Activated CD4-positive, alpha-beta T cell treated with anti-CD3 and anti-CD28 coated beads, Interleukin-2, amount 50 U/mL, for 1 hour (primary cell): ENCODE data around the gene RAPGEF1.

Experiments used
- DNase-seq: peaks from one replicate; pipeline ENCODE4 v3.0.0-alpha.2; 2020

The RAPGEF1 gene

DNA sequence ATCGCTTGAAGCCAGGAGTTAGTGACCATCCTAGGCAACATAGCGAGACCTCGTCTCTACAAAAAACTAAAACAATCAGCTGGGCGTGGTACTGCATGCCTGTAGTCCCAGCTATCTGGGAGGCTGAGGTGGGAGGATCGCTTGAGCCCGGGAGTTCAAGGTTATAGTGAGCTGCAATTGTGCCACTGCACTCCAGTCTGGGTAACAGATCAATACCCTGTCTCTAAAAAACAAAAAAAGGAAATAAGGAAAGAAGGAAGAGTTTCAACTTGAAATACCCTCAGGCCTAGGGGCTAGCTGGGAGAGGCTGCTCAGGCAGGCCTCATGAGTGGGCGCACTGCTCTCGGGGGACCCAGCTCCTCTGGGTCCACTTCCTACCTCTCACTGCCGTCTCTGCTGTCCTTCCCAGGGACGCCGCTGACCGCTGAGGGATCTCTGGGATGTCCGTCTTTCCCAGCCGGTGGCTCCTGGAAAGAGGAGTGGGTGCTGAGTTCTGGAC, 138.1 kb downstream of the RAPGEF1 start:
- no peak for DNase-seq

DNA sequence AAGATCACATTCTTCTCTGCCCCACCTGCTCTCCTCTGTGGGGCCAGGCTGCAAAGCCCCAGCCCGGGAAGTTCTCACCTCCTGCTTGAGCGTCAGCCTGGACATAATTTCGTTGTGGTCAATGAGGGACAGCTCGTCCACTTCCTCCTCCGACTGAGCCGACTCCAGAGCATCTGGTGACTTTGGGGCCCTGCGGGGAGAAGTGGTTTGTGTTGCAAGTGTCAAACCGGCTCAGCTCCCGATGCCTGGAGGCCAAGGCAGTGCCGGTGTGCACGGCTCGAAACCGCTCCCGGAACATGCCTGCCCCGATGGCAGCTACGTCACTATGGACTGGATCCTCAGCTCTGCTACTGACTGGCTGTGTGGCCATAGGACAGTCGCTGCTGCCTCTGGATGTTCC, 141.8 kb downstream of the RAPGEF1 start:
- DNase-seq, result no peak

DNA sequence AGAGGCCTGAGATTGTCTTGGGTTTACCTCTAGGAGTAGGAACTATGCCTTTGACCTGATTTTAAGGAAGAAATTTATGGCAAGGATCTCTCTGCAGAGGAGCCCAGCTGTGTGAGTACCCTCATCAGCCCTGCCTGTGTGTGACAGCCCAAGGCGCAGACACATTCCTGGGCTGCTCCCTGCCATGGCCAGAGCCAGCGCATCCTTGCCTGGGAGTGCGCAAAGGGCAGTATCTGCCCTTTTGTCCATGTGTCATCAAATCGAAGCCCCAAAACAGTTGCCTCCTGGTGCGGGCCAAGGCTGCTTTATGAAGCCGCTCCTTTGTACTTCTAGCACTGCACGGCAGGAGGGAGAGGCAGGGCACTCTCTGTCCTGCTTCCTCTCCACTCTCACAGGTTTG, 142.6 kb downstream of the RAPGEF1 start:
- no peak for DNase-seq

DNA sequence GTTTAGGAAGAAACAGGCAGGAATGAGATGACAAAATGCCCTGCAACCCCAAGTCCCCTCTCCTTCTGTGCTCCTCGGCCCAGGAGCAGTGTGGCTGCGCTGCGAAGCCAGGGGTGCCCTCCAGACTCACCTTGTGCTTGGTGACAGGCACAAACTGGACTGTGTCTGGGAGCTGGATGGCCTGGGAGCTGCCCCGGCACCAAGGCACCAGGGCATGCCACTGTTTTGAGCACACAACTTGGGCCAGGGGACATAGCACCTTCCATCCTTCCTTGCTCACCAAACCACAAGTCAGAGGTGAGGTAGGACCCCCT, 143.5 kb downstream of the RAPGEF1 start:
- no peak for DNase-seq

DNA sequence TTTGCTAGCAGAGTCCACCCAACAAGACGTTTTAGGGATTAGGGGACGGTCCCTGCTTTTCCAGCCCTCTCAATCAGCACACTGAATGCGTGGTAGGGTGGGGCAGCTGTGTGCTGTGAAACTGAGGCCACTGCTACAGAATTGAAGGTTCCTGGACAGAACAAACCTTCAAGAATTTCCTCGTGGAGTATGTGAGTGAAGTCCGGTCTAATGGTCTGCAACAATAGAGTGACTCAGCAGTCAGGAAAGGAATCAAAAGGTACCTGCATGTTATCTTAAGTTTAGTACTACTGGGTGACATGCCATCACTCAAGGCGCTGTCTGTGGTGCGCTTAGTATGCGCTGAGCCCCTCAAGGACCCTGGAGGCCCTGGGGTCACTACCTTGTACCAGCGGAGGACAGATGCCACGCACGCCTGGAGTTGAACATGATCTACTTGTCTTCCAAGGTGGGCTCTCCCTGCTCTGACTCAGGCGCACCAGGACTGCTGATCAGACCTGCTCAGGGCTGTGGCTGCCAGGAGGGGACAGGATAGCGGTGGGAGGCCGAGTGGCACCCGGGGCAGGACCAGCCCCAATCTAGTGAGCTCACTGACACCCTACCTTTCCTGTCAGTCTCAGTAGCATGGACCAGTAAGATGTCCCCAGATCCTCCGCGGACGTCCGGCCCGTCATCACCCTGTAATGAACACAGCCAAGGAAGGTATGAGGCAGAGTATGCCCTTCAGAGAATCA, 144.0 kb downstream of the RAPGEF1 start:
- no peak for DNase-seq

DNA sequence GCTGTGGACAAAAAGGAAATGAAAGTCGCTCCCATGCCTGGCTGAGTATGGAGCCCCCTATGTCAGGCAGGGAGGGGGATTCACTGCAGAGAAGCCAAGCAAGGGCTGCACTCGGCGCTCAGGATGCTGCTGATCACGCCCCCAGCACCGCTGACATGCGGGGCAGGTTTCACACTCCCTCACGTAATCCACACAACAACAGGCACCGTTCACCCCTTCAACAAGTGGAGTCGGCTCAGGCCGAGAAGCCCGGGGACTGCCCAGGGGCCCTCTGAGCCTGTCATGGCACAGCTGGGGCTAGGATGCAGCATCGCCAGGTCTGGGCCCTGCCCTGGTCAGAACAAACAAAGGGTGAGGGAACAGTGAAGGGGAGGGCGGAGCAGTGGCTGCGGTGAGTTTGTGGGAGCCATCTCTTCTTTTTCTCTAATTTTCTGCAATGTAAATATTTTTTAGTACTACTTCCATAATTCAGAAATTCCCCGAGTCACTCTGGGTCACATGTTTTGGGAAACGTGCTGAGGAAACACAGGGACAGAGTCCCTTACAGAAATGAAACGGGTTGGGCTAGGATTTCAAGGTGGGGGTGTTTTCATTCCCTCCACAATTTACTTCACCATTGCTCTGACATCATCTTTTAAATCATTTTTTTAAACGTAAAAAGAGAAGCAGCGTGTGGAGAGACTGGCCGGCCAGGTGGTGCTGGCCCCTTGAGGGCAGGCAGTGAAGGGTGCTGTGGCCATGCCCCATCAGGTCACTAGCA, 144.8 kb downstream of the RAPGEF1 start:
- DNase-seq, result no peak

DNA sequence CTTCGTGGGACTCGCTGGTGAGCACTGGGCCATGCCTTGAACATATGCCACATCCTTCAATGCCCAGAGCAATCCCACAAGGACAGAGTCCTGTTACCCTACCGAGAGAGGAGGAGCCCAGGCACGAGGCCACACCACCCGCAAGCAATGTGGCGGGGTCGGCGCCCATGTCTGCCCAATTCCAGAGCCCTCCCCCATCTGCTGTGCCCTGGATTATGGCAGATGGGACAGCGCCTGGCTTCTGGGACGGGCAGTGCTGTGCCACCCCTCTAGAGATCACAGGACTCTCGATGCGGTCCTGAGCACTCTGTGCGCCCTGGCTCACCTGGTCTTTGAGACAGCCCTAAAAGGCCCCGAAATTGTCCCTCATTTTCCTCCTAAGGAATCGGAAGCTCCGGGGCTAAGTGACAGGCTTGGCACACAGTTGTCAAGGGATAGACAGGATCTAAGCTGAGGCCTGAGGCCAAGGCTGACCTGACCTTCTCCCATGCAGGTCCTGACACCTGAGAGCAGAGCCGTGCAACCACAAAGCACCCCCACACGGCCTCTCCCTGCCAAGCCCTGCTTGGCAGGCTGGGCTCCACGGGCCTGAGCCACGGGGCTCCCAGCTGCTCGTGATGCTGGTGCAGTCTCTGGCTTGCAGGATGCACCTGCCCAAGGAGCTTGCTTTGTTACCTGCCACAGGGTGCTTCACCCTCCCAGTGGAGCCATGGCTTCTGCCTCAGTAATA, 145.8 kb downstream of the RAPGEF1 start:
- DNase-seq, result no peak

DNA sequence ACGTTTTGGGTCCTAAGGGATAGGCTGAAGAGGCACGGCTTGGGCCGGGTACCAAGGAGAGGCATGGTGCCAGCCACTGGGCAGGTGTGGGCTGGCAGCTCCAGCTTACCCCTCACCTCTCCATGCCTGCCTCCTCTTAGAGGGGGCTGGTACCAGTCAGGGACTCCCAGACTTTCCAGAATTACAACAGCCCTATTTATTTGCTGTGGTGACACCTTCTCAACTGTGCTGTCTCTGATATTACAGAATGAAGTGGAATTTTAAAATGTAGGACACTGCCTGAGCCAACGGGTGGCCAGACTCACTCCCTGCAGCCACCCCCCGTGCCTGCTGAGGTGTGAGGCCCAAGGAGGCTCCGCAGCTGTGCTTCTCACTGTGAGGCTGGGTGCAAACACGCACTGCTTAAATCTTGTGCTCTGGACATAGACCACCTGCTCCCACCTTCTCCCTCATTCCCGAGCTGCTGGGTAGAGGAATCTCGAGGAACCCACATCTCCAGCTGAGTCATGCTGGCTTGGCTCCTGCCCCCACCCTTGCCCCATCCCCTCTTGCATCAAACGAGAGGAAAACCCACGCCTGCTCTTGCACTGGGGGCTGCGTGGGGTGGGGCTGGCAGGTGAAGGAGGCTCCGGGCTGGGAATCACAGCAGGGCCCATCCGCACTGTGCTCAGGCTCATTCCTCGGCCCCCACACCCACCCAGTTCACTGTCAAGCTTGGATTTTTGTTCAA, 146.6 kb downstream of the RAPGEF1 start:
- DNase-seq, result no peak

DNA sequence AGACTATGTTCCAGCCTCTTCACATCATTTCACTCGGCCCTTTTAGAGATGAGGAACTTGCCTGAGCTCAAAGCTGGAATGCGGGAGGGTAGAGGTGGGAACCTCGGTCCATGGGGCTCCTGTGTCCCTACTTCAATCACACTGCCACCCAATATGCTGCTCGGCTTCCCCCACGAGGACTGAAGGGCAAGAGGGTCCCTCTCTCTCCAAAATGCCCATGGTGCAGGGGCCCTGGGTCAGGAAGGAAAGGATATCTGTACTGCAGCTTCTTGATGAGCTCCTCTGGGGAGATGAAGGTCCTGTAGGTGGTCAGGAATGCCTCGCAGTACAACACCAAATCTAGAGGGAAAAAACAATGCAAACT, 148.0 kb downstream of the RAPGEF1 start:
- DNase-seq, result no peak

DNA sequence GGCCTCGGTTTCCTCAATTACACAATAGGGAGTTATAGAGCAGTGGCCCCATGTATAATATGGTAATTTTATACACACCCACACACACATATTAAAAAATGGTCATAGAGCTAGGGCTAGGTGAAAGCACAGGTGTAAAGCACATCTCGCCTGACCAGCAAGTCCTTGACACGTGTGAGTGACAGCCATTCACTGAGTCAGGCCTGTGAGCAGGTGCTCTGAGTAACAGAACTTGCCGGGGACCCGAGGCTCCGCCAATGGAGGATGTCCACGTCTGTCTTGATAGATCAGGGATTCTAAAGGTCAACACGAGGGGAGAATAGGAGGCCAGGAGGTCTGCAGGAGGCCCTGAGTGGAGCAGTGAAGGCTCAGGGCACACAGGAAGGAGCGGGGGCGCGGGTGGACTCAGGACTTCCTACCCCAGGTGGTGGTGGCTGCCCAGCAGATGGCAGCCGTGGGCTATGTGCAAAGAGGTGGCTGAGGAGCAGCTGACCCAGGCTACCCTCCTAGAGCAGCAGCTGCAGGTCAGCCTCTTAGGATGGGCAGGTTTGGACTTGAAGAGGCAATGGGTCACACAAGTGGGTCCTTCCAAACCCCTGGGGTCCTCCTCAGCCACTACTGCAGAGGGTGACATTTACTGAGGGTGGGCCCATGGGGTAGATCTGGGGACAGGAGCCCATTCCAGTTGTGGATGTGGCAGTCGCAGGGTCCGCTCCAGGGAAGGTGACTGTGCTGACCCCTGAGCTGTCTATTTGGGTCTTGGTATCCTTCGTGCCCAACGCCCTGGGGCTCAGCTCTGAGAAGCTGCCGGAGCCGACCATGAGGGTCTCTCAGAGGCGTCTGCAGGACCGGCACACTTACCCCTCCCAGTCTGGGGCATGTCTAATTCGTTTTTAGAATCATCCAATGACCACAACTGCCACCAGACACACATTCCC, 148.7 kb downstream of the RAPGEF1 start:
- DNase-seq, result peak; percentile 77

DNA sequence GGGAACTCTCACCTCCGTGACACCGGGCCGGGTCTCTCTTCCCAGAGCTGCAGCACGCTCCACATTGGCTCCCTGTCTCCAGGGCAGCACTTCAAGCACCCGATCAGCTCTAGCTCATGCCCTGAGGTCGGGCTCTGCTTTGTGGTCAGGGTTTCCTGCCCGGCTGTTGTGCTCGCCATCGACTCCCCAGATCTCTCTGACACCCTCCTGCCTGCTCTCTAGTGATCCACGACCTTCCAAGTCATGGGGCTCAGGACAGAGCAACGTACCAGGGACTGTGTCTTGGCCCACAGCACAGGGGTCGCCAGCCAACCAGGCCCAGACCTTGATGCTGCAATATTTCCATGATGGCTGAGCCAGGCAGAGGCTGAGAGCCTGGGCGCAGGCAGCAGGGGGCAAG, 149.4 kb downstream of the RAPGEF1 start:
- DNase-seq, result no peak

DNA sequence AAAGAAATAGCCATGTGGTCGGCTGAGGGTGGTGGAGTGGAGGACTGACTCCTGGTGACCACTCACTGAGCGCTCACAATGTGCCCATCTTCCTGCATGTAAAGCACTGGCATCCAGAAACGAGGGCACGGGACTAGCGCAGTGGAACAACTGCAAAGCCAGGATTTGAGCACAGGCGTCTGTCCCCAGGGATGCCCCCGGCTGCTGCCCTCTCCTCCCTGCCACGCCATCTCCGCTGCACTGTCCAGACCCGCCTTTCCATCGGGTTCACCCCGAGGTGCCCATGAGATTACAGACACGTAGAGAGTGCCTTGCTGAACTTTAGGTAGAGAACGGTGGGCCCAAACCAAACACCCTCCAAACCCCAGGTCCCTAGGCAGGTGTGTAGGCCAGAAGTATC, 149.9 kb downstream of the RAPGEF1 start:
- no peak for DNase-seq

DNA sequence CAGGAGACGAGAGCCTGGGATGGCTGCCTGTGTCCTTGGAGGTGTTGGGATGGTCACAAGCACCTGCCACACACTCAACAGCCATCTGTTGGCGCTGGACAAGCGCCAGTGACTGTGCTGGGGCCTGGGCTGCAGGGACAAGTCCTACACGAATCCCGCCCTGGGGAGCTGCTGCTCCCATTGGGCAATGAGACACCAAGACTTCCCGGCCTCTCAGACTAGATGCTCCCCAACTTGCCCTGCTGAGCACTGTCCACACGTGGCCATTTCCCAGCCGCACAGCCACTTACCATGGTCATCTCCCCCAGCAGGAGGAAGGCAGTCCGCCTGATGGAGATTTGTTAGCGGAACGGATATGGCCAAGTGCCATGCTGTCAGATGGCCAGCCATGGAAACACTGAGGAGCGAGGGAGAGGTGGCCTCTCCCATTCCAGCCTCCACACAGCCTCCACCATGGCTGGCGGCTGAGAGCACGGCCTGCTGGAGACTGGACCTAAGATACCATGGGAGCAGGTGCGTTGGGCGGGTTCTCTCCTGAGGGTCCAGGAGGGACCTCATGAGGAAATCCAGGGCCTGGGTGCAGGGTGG, 150.7 kb downstream of the RAPGEF1 start:
- no peak for DNase-seq

DNA sequence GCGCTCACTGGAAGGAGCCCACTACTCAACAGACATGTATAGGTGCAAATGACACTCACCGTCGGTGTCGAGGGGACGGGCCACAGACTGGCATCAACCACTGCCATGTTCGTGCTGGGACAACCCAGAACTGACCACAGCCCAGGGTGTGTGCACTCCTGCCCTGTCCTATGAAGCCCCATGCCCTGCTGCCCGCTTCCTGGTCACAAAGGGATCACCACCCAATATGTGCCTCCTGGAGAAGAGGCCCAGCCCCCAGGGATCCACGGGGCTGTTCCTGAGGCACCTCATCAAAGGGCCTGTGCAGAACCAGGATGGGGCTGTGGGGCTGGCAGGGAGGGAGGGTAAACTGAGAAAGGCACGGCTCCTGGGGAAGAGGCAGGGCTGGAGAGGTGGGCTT, 151.5 kb downstream of the RAPGEF1 start:
- no peak for DNase-seq

DNA sequence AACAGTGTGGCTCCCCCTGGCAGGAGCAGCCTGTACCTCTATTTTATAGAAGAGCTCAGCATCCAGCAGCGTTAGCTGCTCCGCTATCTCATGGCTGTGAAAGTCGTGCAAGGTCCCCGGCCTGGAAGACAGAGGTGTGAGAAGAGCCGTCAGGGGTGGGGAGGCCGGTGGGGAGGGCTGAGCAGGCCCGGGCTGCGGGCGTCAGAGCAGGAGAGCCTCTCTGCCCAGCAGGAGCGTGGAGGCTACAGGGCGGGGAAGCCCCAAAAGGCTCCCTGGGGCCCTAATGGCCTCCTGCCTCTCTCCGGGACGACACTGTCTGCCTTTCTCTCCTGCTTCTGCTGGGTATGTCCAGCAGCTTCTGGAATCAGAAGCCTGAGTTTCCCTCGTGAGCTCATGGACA, 152.0 kb downstream of the RAPGEF1 start:
- no peak for DNase-seq

DNA sequence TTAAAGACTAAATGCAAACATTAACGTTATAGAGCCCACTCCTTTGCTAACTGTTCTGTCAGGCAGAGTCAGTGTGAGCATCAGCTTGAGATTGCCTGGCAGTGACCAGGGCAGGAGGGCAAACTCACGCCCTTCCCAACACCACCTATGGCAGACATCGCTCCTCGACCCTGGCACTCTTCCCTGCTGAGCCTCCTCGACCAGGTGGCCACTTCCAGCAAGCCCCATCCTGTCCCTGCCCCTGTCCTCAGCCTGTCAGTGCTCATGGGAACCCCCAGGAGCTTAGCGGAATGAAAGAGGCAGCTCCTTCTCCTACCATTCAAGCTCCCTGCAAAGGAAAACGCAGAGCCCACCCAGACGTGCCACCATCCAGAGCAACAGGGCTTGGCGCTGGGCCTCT, 152.5 kb downstream of the RAPGEF1 start:
- DNase-seq, result no peak

DNA sequence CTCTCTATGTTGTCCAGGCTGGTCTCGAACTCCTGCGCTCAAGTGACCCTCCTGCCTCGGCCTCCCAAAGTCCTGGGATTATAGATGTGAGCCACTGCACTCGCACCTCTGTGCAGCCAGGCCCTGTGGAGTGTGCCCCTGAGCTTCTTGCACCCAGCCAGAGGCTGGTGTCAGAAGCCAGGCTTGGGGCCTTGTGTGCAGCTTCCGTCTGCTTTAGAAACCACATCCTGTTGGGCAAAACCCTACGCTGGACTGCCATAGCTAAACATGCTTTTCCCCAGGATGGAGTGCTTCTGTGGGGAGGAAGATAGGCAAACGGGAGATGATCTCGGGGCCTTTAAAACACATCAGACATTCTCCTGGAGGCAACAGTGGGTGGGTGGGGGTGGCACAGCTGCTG, 154.5 kb downstream of the RAPGEF1 start:
- DNase-seq, result peak; percentile 21

DNA sequence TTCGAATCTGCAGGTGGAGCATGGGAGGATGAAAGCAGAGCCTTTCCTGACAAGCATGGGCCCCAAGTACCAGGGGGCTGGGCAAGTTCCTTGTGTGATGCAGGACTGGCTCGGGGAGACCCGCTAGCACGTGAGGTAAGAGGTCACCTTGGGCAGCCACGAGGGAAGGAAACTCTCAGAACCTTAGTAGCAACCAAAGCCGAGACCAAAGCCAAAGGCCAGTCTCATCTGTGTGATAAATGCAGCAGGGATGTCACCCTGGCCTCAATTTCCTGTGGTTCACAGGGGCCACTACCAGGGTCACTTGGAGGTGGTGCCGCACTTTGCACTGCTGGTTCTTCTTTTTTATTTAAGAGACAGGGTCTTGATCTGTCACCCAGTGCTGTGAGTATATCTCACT, 155.0 kb downstream of the RAPGEF1 start:
- DNase-seq, result no peak

DNA sequence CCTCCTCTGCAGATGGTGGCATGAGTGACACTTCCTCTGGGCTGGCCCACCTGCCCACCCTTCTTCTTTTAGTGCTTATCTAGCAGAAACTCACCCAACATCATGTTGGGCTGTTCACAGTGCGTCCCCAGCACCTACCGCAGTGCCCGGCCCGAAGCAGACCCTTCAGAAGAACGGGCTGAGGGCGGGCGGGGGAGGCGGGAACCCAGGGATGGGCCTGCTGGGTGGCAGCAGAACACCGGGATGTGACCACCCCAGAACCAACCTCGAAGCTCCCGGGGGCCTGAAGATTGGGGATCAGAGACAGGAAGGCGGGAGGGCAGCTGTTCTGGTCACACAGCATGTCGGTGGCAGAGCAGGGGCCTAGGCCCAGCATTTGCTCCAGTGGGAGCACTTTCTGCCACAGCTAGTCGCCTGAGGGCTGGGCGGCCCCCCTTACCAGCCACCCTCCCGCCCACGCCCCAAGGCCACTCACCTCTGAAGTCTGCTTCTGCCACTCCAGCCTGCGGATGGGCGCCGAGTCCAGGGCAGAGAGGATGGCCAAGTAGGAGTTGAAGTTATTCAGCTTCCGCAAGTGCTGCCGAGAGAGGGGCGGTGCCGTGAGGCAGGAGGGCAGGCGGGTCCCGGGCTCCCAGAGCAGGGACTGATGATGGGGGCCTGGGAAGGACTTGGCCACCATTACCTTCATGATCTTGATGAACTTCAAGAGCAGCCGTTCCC, 155.9 kb downstream of the RAPGEF1 start:
- no peak for DNase-seq

DNA sequence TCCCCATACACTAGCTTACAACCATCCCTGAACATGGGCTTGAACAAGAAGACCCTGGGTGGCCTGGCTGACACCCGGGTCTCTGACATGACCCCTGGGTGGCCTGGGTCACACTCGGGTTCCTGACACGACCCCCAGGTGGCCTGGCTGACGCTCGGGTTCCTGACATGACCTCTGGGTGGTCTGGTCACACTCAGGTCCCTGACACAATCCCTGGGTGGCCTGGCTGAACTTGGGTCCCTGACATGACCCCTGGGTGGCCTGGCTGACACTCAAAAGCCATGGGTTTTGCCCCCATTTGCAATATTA, 156.6 kb downstream of the RAPGEF1 start:
- DNase-seq, result no peak
